SK-N-SH (cell line): ENCODE data around the gene VIM. TPM values are rescaled to one million over a fixed set of nuclear protein-coding genes. Genes with fewer than 3 reads are reported as not detected.

Source experiments
- CTCF ChIA-PET: fragments of 300-600, 350-600 bp; formaldehyde crosslinking; extraction: SDS; loops from one replicate; lab custom pipeline; 2021; lab: Yijun Ruan, JAX
- POLR2A ChIA-PET: fragments of 350-600 bp; sonication (Branson Sonifier 250); formaldehyde crosslinking; extraction: SDS; loops from one replicate; lab custom pipeline; 2020; ENCODE audit warnings: antibody characterized with exemption, inconsistent platforms; lab: Yijun Ruan, JAX
- DNase-seq: peaks from one replicate; pipeline ENCODE4 v3.0.0; 2012
- H2AFZ ChIP-seq: fragments of 200-600 bp; sonication (generic); 2 replicates; pipeline ENCODE4 v1.8.1; 2016; ENCODE audit warnings: antibody characterized with exemption, mild to moderate bottlenecking, low read depth
- H3F3A ChIP-seq: fragments of 200-600 bp; sonication (generic); replicated peaks from 2 replicates; pipeline ENCODE3; 2016; ENCODE audit warnings: antibody characterized with exemption, mild to moderate bottlenecking; ENCODE audit not compliant: insufficient read depth
- H3K27ac ChIP-seq, 2 experiments: fragments of 200-500 bp in 1 of 2; fragments of 200-600 bp in 1 of 2; sonication (Bioruptor generic) in 1 of 2; sonication (generic), shearing (Covaris generic) in 1 of 2; 2 replicates each; pipeline versions ENCODE4 v1.5.1 to v1.6.1; 2014 to 2016; ENCODE audit warnings: low read depth in 2 of 2, inconsistent platforms in 1 of 2, low read length in 1 of 2, mild to moderate bottlenecking in 1 of 2, mixed read lengths in 1 of 2
- H3K27me3 ChIP-seq: fragments of 200-600 bp; sonication (generic), shearing (Covaris generic); 2 replicates; pipeline ENCODE4 v1.6.1; 2016; ENCODE audit warnings: mixed run types; ENCODE audit not compliant: insufficient read depth
- H3K36me3 ChIP-seq, 2 experiments: fragments of 200-500 bp in 1 of 2; fragments of 200-600 bp in 1 of 2; sonication (Bioruptor generic) in 1 of 2; sonication (generic) in 1 of 2; replicated peaks in 1 of 2; 2 replicates each; pipeline versions ENCODE3 to v1.5.1; 2014 to 2016; ENCODE audit warnings: low read length in 1 of 2, mild to moderate bottlenecking in 1 of 2; ENCODE audit not compliant: insufficient read depth in 2 of 2, control insufficient read depth in 1 of 2
- H3K4me1 ChIP-seq, 2 experiments: fragments of 200-500 bp in 1 of 2; fragments of 200-600 bp in 1 of 2; sonication (Bioruptor generic) in 1 of 2; sonication (generic), shearing (Covaris generic) in 1 of 2; 2 replicates each; pipeline versions ENCODE4 v1.5.1 to v1.6.1; 2014 to 2016; ENCODE audit warnings: low read depth in 1 of 2, low read length in 1 of 2, mixed run types in 1 of 2; ENCODE audit not compliant: insufficient read depth in 2 of 2, control insufficient read depth in 1 of 2
- H3K4me2 ChIP-seq: fragments of 200-600 bp; sonication (generic), shearing (Covaris generic); 2 replicates; pipeline ENCODE4 v1.6.1; 2017; ENCODE audit warnings: mixed run types
- H3K4me3 ChIP-seq, 2 experiments: fragments of 200-500 bp in 1 of 2; fragments of 200-600 bp in 1 of 2; sonication (Bioruptor generic) in 1 of 2; sonication (generic), shearing (Covaris generic) in 1 of 2; 2 replicates each; pipeline versions ENCODE4 v1.5.1 to v1.8.1; 2014 to 2016; ENCODE audit warnings: low read depth in 2 of 2, inconsistent platforms in 1 of 2, low read length in 1 of 2, mild to moderate bottlenecking in 1 of 2, mixed read lengths in 1 of 2, moderate library complexity in 1 of 2
- H3K79me2 ChIP-seq: fragments of 200-600 bp; sonication (generic); 2 replicates; pipeline ENCODE4 v1.8.1; 2017; ENCODE audit warnings: mild to moderate bottlenecking; ENCODE audit not compliant: insufficient read depth
- H3K9ac ChIP-seq: fragments of 200-600 bp; sonication (generic); 2 replicates; pipeline ENCODE4 v1.6.1; 2017; ENCODE audit warnings: mixed run types
- H3K9me2 ChIP-seq: fragments of 200-600 bp; sonication (generic); 2 replicates; pipeline ENCODE4 v1.6.1; 2017; ENCODE audit warnings: mixed run types
- H3K9me3 ChIP-seq: fragments of 200-600 bp; sonication (generic); 2 replicates; pipeline ENCODE4 v1.6.1; 2017; ENCODE audit warnings: mixed run types, mild to moderate bottlenecking, moderate library complexity
- H4K20me1 ChIP-seq: fragments of 200-600 bp; sonication (generic); 2 replicates; pipeline ENCODE4 v1.6.1; 2017; ENCODE audit warnings: mild to moderate bottlenecking, mixed run types; ENCODE audit not compliant: insufficient read depth
- ELF1 ChIP-seq: IDR thresholded peaks from 2 replicates; pipeline ENCODE4 v1.4.0; 2012
- EP300 ChIP-seq, 2 experiments: IDR thresholded peaks; 2 replicates each; pipeline versions ENCODE4 v1.4.0 to v1.6.1; 2012; ENCODE audit warnings: borderline replicate concordance in 1 of 2, low read depth in 1 of 2, low read length in 1 of 2
- FOXJ3 ChIP-seq: sonication (generic); formaldehyde crosslinking; IDR thresholded peaks from 2 replicates; pipeline ENCODE4 v1.5.1; 2020; ENCODE audit warnings: mild to moderate bottlenecking, missing genetic modification reagents
- GABPA ChIP-seq: IDR thresholded peaks from 2 replicates; pipeline ENCODE4 v1.4.0; 2012; ENCODE audit warnings: low read depth, mild to moderate bottlenecking
- JUND ChIP-seq: IDR thresholded peaks from 2 replicates; pipeline ENCODE4 v1.4.0; 2012
- MEF2A ChIP-seq: IDR thresholded peaks from 2 replicates; pipeline ENCODE4 v1.4.0; 2012; ENCODE audit warnings: low read depth, borderline replicate concordance
- NRF1 ChIP-seq: IDR thresholded peaks from 2 replicates; pipeline ENCODE4 v1.6.1; 2012; ENCODE audit warnings: low read depth, mild to moderate bottlenecking, low read length
- POLR2AphosphoS5 ChIP-seq: IDR thresholded peaks from 2 replicates; pipeline ENCODE4 v1.6.1; 2012; ENCODE audit warnings: low read depth, low read length
- RAD21 ChIP-seq: IDR thresholded peaks from 2 replicates; pipeline ENCODE4 v1.6.1; 2012; ENCODE audit warnings: mild to moderate bottlenecking, low read length
- REST ChIP-seq: IDR thresholded peaks from 2 replicates; pipeline ENCODE4 v1.6.1; 2012; ENCODE audit warnings: mild to moderate bottlenecking, low read depth, low read length, moderate library complexity
- RXRA ChIP-seq: IDR thresholded peaks from 2 replicates; pipeline ENCODE4 v1.4.0; 2012; ENCODE audit warnings: low read depth, mild to moderate bottlenecking, borderline replicate concordance
- TCF12 ChIP-seq: IDR thresholded peaks from 2 replicates; pipeline ENCODE4 v1.4.0; 2012
- TEAD4 ChIP-seq: IDR thresholded peaks from 2 replicates; pipeline ENCODE4 v1.4.0; 2012; ENCODE audit warnings: mild to moderate bottlenecking, borderline replicate concordance; ENCODE audit not compliant: insufficient read depth
- YY1 ChIP-seq: IDR thresholded peaks from 2 replicates; pipeline ENCODE4 v1.4.0; 2012; ENCODE audit warnings: low read depth, mild to moderate bottlenecking
- ZBTB33 ChIP-seq: IDR thresholded peaks from 2 replicates; pipeline ENCODE4 v1.4.0; 2012; ENCODE audit warnings: low read depth, borderline replicate concordance
- WGBS: methylation state at CpG from one replicate; pipeline ENCODE4 v1.1.6; 2017; ENCODE audit warnings: low lambda C conversion rate; 5-methylcytosine and 5-hydroxymethylcytosine counted together
- polyA plus RNA-seq, 3 experiments: library from polyadenylated mRNA; depleted of rRNA; stranded (reverse); fragments of >200 nt; gene quantifications; 2 replicates each; pipeline ENCODE4 v1.2.3, GENCODE V29; 2012
- TF ChIP-seq, protein P1 (sequence below): IDR thresholded peaks from 2 replicates; pipeline ENCODE4 v1.4.0; 2012; ENCODE audit warnings: low read depth
- TF ChIP-seq, protein P2 (sequence below): IDR thresholded peaks from 2 replicates; pipeline ENCODE4 v1.4.0; 2012; ENCODE audit warnings: low read depth, borderline replicate concordance
- TF ChIP-seq, protein P3 (sequence below): IDR thresholded peaks from 2 replicates; pipeline ENCODE4; 2012

The VIM gene
- polyA plus RNA-seq, 1 of the 3 experiments (the other 2 are of a cell fraction): 5,016 TPM

DNA sequence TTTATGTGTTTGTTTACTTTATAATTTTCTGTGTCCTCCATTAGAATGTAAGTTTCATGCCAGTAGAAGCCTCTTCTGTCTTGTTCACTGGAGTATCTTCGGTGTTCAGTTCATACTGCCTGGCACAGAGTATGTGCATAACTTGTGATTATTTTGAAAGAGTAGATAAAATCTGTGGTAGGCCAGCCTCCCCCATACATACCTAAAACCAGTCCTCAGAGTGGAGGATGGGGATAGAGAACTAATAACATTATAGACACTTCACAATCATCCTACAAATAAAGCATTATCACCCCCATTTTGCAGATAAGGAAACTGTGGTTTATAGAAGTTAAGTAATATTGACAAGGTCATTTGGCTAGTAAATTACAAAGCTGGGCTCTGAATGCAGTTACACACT is 28.0 kb downstream of the VIM start (continued):
- TF ChIP-seq POLR2AphosphoS5 (no peak), RXRA (no peak), REST (no peak), JUND (0 out of 2 replicates have a peak, but pooled peaks have one; percentile 15), MEF2A (no peak), TCF12 (0 out of 2 replicates have a peak, but pooled peaks have one; percentile 23), EP300 (IDR thresholded peaks at IDR 0.05; ENCODE audit: borderline replicate concordance in 1 of 2, low read depth in 1 of 2, low read length in 1 of 2) (peak in 1 of 2 experiments; percentile 12; a peak in 1 of 4 replicates)
- TF ChIP-seq, protein P1, sequence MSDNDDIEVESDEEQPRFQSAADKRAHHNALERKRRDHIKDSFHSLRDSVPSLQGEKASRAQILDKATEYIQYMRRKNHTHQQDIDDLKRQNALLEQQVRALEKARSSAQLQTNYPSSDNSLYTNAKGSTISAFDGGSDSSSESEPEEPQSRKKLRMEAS: no peak

- TF ChIP-seq ELF1: no peak
- TF ChIP-seq, protein P2, sequence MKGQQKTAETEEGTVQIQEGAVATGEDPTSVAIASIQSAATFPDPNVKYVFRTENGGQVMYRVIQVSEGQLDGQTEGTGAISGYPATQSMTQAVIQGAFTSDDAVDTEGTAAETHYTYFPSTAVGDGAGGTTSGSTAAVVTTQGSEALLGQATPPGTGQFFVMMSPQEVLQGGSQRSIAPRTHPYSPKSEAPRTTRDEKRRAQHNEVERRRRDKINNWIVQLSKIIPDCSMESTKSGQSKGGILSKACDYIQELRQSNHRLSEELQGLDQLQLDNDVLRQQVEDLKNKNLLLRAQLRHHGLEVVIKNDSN: no peak
- TF ChIP-seq, protein P3, sequence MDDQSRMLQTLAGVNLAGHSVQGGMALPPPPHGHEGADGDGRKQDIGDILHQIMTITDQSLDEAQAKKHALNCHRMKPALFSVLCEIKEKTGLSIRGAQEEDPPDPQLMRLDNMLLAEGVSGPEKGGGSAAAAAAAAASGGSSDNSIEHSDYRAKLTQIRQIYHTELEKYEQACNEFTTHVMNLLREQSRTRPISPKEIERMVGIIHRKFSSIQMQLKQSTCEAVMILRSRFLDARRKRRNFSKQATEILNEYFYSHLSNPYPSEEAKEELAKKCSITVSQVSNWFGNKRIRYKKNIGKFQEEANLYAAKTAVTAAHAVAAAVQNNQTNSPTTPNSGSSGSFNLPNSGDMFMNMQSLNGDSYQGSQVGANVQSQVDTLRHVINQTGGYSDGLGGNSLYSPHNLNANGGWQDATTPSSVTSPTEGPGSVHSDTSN: no peak
- TF ChIP-seq, protein P1: no peak
- no peak for TF ChIP-seq RAD21
- TF ChIP-seq GABPA: no peak
- TF ChIP-seq EP300 (IDR thresholded peaks at IDR 0.05; ENCODE audit: borderline replicate concordance in 1 of 2, low read depth in 1 of 2, low read length in 1 of 2): no peak
- no peak for TF ChIP-seq YY1
- no peak for TF ChIP-seq ZBTB33
- no peak for TF ChIP-seq FOXJ3
- no peak for TF ChIP-seq TEAD4
- no peak for TF ChIP-seq NRF1
- TF ChIP-seq MEF2A: no peak
- ChIA-PET POLR2A (no interaction called here), CTCF (interaction anchor here (0.7 to 5.5 kb wide), 21 partner anchors 9 to 432 kb away, joined by 3 to 34 read pairs (median 5); partner anchors contain the start of gene TRDMT1)
- Histone ChIP-seq H3K4me1 (0 out of 4 replicates have a peak, but pooled peaks cover 0 to 8% of the 10 kb centered on the region in 2 experiments), H3K9me2 (no peaks in the 10 kb centered on the region), H3K9ac (peak overlapping the region; percentile 63; the same call in 1 of the 2 replicates), H3K4me3 (no peak overlapping the region), H3K36me3 (no peaks in the 10 kb centered on the region), H4K20me1 (no peaks in the 10 kb centered on the region), H3F3A (peaks cover 8% of the 10 kb centered on the region), H3K79me2 (no peaks in the 10 kb centered on the region), H3K27ac (peak overlapping the region; percentile 4 to 76; a peak in 3 of 4 replicates), H2AFZ (no peak overlapping the region; the same call in 1 of the 2 replicates), H3K4me2 (no peak overlapping the region), H3K27me3 (no peaks in the 10 kb centered on the region), H3K9me3 (no peaks in the 10 kb centered on the region)
- DNase-seq: no peak
- 42% methylated on average over 5 of the region's 5 CpGs for WGBS
These were observed 28.6 kb downstream of the VIM start for GRCh38 chr10:17256627-17257026.
